Progenitor cell of endocrine pancreas (in vitro differentiated cells): ENCODE data around the gene USP11. TPM values are rescaled to one million over a fixed set of nuclear protein-coding genes. Genes with fewer than 3 reads are reported as not detected.

ENCODE experiments used
- DNase-seq: peaks from one replicate; pipeline ENCODE4 v3.0.0; 2021; ENCODE audit warnings: low spot score; ENCODE audit not compliant: unreplicated experiment
- H3K27ac Mint-ChIP-seq: 2 replicates; pipeline ENCODE4 v1.8.0; 2021; ENCODE audit warnings: mild to moderate bottlenecking, moderate library complexity, mixed read lengths
- H3K27me3 Mint-ChIP-seq: 2 replicates; pipeline ENCODE4 v1.8.0; 2021; ENCODE audit warnings: mixed read lengths
- H3K36me3 Mint-ChIP-seq: 2 replicates; pipeline ENCODE4 v1.8.0; 2022; ENCODE audit warnings: mixed read lengths; ENCODE audit not compliant: insufficient read depth
- H3K4me1 Mint-ChIP-seq: 2 replicates; pipeline ENCODE4 v1.8.0; 2021; ENCODE audit warnings: low read depth, mixed read lengths
- H3K4me3 Mint-ChIP-seq: 2 replicates; pipeline ENCODE4 v1.8.0; 2021; ENCODE audit warnings: low read depth, mild to moderate bottlenecking, moderate library complexity, mixed read lengths
- H3K9me3 Mint-ChIP-seq: 2 replicates; pipeline ENCODE4 v1.8.0; 2021; ENCODE audit warnings: low read depth, mixed read lengths
- CTCF ChIP-seq: fragments of 200-600 bp; sonication (generic); IDR thresholded peaks from one replicate; pipeline ENCODE4 v1.5.0; 2021; ENCODE audit warnings: antibody characterized with exemption, mild to moderate bottlenecking; ENCODE audit not compliant: unreplicated experiment
- total RNA-seq: library from RNA; stranded (reverse); gene quantifications from 2 replicates; pipeline ENCODE4 v1.2.1, GENCODE V29; 2021

The USP11 gene
- total RNA-seq, 1 donor from 2014 or later: 267 TPM

GRCh38 chrX:47216393-47216925 lies 16.4 kb upstream of the USP11 start:
- Mint-ChIP-seq H3K27ac (peak overlapping the region; percentile 100), H3K36me3 (peaks cover 36% of the 10 kb centered on the region), H3K27me3 (no peaks in the 10 kb centered on the region), H3K9me3 (no peaks in the 10 kb centered on the region), H3K4me3 (no peak overlapping the region), H3K4me1 (peaks cover 37% of the 10 kb centered on the region)
- no peak for TF ChIP-seq CTCF
- no peak for DNase-seq

GRCh38 chrX:47217121-47217851 lies 15.5 kb upstream of the USP11 start:
- no peak for DNase-seq
- H3K4me3 Mint-ChIP-seq: peak overlapping the region; percentile 97

GRCh38 chrX:47217852-47218279 lies 14.9 kb upstream of the USP11 start:
- TF ChIP-seq CTCF: no peak
- Mint-ChIP-seq H3K36me3 (peaks cover 31% of the 10 kb centered on the region), H3K27ac (peak overlapping the region; percentile 100), H3K9me3 (no peaks in the 10 kb centered on the region), H3K4me1 (peaks cover 37% of the 10 kb centered on the region), H3K27me3 (no peaks in the 10 kb centered on the region), H3K4me3 (peak overlapping the region; percentile 97)
- DNase-seq: peak; percentile 96

More at GRCh38 chrX:47217121-47217851, 15.5 kb upstream of the USP11 start:
- no peak for TF ChIP-seq CTCF
- Mint-ChIP-seq H3K27me3 (no peaks in the 10 kb centered on the region), H3K27ac (peak overlapping the region; percentile 100), H3K4me1 (peaks cover 37% of the 10 kb centered on the region), H3K36me3 (peaks cover 33% of the 10 kb centered on the region), H3K9me3 (no peaks in the 10 kb centered on the region)

GRCh38 chrX:47218280-47218919 lies 14.4 kb upstream of the USP11 start, which contains the start of gene CDK16:
TSS of gene CDK16 (plus strand) at chrX:47218681. CDS start at chrX:47223558, 4,877 bp downstream.
- no peak for TF ChIP-seq CTCF
- peaks cover 37% of the 10 kb centered on the region for H3K4me1 Mint-ChIP-seq
- peak within 1 kb of the TSS; percentile 97 for H3K4me3 Mint-ChIP-seq
- peaks cover 29% of the 10 kb centered on the region for H3K36me3 Mint-ChIP-seq
- no peaks in the 10 kb centered on the region for H3K27me3 Mint-ChIP-seq
- peak; percentile 75 for DNase-seq
- H3K27ac Mint-ChIP-seq: peak within 1 kb of the TSS; percentile 100
- H3K9me3 Mint-ChIP-seq: no peaks in the 10 kb centered on the region

GRCh38 chrX:47218920-47219815 lies 13.6 kb upstream of the USP11 start:
- Mint-ChIP-seq H3K4me3 (peak overlapping the region; percentile 97), H3K27me3 (no peaks in the 10 kb centered on the region), H3K4me1 (peaks cover 35% of the 10 kb centered on the region), H3K36me3 (peaks cover 25% of the 10 kb centered on the region), H3K27ac (peak overlapping the region; percentile 96), H3K9me3 (no peaks in the 10 kb centered on the region)
- peak; percentile 59 for DNase-seq
- no peak for TF ChIP-seq CTCF
